ENCODE data around the gene GOLGA6A. TPM values are rescaled to one million over a fixed set of nuclear protein-coding genes. Genes with fewer than 3 reads are reported as not detected.

GOLGA6A gene
- total and polyA plus RNA-seq, 9 of the 15 experiments (the other 6 are each of a cell fraction or from before 2014, with no cell fraction given): not detected

- TF ChIP-seq, protein P1, sequence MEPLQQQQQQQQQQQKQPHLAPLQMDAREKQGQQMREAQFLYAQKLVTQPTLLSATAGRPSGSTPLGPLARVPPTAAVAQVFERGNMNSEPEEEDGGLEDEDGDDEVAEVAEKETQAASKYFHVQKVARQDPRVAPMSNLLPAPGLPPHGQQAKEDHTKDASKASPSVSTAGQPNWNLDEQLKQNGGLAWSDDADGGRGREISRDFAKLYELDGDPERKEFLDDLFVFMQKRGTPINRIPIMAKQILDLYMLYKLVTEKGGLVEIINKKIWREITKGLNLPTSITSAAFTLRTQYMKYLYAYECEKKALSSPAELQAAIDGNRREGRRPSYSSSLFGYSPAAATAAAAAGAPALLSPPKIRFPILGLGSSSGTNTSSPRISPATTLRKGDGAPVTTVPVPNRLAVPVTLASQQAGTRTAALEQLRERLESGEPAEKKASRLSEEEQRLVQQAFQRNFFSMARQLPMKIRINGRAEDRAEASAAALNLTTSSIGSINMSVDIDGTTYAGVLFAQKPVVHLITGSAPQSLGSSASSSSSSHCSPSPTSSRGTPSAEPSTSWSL (CRISPR knock-in tag; IDR thresholded peaks at IDR 0.05; ENCODE audit: borderline replicate concordance): no peak
- TF ChIP-seq CBFA2T3 (IDR thresholded peaks at IDR 0.05) (no peak), WHSC1 (IDR thresholded peaks at IDR 0.05; ENCODE audit: low read length) (no peak), MAFF (IDR thresholded peaks at IDR 0.05; ENCODE audit: low read length) (no peak), ELF4 (CRISPR knock-in tag; IDR thresholded peaks at IDR 0.05) (no peak), MAFG (tag; conservative IDR thresholded peaks at IDR 0.05) (no peak), NR3C1 (CRISPR knock-in tag; IDR thresholded peaks at IDR 0.05) (no peak)
Measured at GRCh38 chr15:74062671-74063070, 19.7 kb downstream of the GOLGA6A start (continued).

- in situ Hi-C loops (cut with MboI): loop anchor here (10.0 to 25.0 kb wide), 2 partner anchors 1243 to 1400 kb away; partner anchors contain the start of gene GOLGA6B
- TF ChIP-seq ZSCAN32 (CRISPR knock-in tag; IDR thresholded peaks at IDR 0.05) (no peak), TCFL5 (CRISPR knock-in tag; conservative IDR thresholded peaks at IDR 0.05) (no peak), POLR3G (IDR thresholded peaks at IDR 0.05; ENCODE audit: extremely low read depth, insufficient read length, insufficient replicate concordance) (no peak), ZNF592 (IDR thresholded peaks at IDR 0.05) (no peak), ETV5 (CRISPR knock-in tag; IDR thresholded peaks at IDR 0.05; ENCODE audit: low read depth) (no peak), ZZZ3 (IDR thresholded peaks at IDR 0.05) (no peak), SLC30A9 (CRISPR knock-in tag; IDR thresholded peaks at IDR 0.05) (no peak), ZNF224 (CRISPR knock-in tag; IDR thresholded peaks at IDR 0.05) (no peak), DACH1 (IDR thresholded peaks at IDR 0.05; ENCODE audit: partially characterized antibody) (no peak), MYNN (IDR thresholded peaks at IDR 0.05) (no peak), MYNN (CRISPR knock-in tag; IDR thresholded peaks at IDR 0.05) (no peak), SMAD4 (CRISPR knock-in tag; conservative IDR thresholded peaks at IDR 0.05) (no peak)
Measured at GRCh38 chr15:74062236-74062635, 20.1 kb downstream of the GOLGA6A start.

More at GRCh38 chr15:74062236-74062635, 20.1 kb downstream of the GOLGA6A start:
- no peaks in the 10 kb centered on the region for H3K9me3 ChIP-seq (replicated peaks; ENCODE audit: control insufficient read depth, insufficient read depth, low read depth, low read length)
- DNase-seq (ENCODE audit: extremely low read depth in 1 of 4, low spot score in 3 of 4): no peak
- intact Hi-C loops (cut with micrococcal nuclease): no loop called here
- no peak overlapping the region for H3K9ac ChIP-seq (ENCODE audit: insufficient read depth in 1 of 2, low read depth in 2 of 2, low read length in 2 of 2)
- WGBS (ENCODE audit: insufficient coverage, low coverage, missing lambda C conversion rate): 0% methylated on average over 6 of the region's 6 CpGs
- no peak overlapping the region for H3K4me2 ChIP-seq (ENCODE audit: insufficient read depth, low read length)
- H3K79me2 ChIP-seq (ENCODE audit: control insufficient read depth, insufficient read depth, low read length): no peaks in the 10 kb centered on the region
- H3K27me3 ChIP-seq (ENCODE audit: control insufficient read depth in 2 of 2, insufficient read depth in 2 of 2, low read length in 2 of 2): peaks cover 0 to 8% of the 10 kb centered on the region in 2 experiments; a peak in 2 of 5 replicates
- no peaks in the 10 kb centered on the region; the same call in 1 of the 2 replicates for H4K20me1 ChIP-seq (replicated peaks; ENCODE audit: control insufficient read depth, insufficient read depth, low read length)
- ChIA-PET POLR2A (no interaction called here), CTCF (ENCODE audit: low intra/inter-chr PET ratio) (no interaction called here)
- H3K9me1 ChIP-seq (ENCODE audit: control insufficient read depth, insufficient read depth, low read length): no peaks in the 10 kb centered on the region
- no TSS peak for BruUV-seq (replicated peaks)
- H3K36me3 ChIP-seq (ENCODE audit: control insufficient read depth, insufficient read depth, low read length): no peaks in the 10 kb centered on the region
- FAIRE-seq: no peak
- H2AFZ ChIP-seq (ENCODE audit: low read depth, low read length): no peak overlapping the region
- no peak overlapping the region for H3K4me3 ChIP-seq
- ATAC-seq: no peak
- H3K27ac ChIP-seq (ENCODE audit: extremely low read depth, low read depth, low read length): no peak overlapping the region
- no peaks in the 10 kb centered on the region for H3K4me1 ChIP-seq (replicated peaks in 1 of 2; ENCODE audit: control insufficient read depth in 2 of 2, insufficient read depth in 2 of 2, low read length in 2 of 2)

Measured in K562 (cell line).